ENCODE data around the gene GALNT10. TPM values are rescaled to one million over a fixed set of nuclear protein-coding genes. Genes with fewer than 3 reads are reported as not detected.

Gene GALNT10
- total RNA-seq, 1 donor = 46.5 TPM

DNA sequence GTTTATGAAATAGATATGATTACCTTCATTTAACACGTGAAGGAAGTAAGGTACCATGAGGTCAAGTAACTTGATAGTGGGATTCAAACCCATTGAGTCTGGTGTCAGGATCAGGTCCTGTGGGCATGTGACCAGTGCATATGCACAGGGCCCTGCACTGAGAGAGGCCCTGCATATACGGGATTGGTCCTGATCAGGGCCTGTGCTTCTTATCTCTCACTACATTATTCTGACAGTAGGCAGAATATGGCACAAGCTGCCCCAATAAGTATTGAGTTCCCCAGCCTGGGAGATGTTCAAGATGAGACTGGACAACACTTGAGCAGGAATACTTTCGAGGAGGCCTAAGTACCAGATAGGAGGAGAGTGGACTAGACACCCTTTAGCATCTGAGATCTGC lies 44.0 kb downstream of the GALNT10 start:
- no peak for DNase-seq (ENCODE audit: low read depth)
- no peak overlapping the region for H3K4me3 ChIP-seq (ENCODE audit: low read depth, low read length)
- TF ChIP-seq, protein P1, sequence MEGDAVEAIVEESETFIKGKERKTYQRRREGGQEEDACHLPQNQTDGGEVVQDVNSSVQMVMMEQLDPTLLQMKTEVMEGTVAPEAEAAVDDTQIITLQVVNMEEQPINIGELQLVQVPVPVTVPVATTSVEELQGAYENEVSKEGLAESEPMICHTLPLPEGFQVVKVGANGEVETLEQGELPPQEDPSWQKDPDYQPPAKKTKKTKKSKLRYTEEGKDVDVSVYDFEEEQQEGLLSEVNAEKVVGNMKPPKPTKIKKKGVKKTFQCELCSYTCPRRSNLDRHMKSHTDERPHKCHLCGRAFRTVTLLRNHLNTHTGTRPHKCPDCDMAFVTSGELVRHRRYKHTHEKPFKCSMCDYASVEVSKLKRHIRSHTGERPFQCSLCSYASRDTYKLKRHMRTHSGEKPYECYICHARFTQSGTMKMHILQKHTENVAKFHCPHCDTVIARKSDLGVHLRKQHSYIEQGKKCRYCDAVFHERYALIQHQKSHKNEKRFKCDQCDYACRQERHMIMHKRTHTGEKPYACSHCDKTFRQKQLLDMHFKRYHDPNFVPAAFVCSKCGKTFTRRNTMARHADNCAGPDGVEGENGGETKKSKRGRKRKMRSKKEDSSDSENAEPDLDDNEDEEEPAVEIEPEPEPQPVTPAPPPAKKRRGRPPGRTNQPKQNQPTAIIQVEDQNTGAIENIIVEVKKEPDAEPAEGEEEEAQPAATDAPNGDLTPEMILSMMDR (IDR thresholded peaks at IDR 0.05; ENCODE audit: insufficient read depth, low read length) = no peak

- TF ChIP-seq, protein P1 (IDR thresholded peaks at IDR 0.05; ENCODE audit: insufficient read depth, low read length) = no peak
- H3K4me3 ChIP-seq (ENCODE audit: low read depth, low read length) = no peak overlapping the region
- no peak for DNase-seq (ENCODE audit: low read depth)
Measured at GRCh38 chr5:154236011-154236410, 45.5 kb downstream of the GALNT10 start.

- no peak for DNase-seq (ENCODE audit: low read depth)
- no peak overlapping the region for H3K4me3 ChIP-seq (ENCODE audit: low read depth, low read length)
- TF ChIP-seq, protein P1 (IDR thresholded peaks at IDR 0.05; ENCODE audit: insufficient read depth, low read length) = no peak
Measured at GRCh38 chr5:154236536-154237375, 46.2 kb downstream of the GALNT10 start.

DNA sequence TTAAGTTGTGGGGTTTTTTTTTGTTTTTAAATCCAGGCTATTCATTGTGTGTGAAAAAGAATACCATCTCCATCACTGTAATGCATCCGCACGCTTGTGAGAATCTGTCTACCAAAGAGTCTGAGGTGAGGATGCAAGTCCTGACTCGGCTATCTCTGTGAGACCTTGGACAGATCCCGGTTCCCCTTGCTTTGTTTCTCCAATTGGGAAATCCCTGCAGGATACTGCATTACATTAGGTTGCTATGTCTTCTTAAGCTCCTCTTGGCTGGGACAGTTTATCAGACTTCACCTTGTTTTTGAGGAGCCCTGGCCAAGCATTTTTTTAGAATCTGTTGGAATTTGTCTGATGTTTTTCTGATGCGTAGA lies 46.8 kb downstream of the GALNT10 start:
- TF ChIP-seq, protein P1 (IDR thresholded peaks at IDR 0.05; ENCODE audit: insufficient read depth, low read length) = no peak
- DNase-seq (ENCODE audit: low read depth) = no peak
- H3K4me3 ChIP-seq (ENCODE audit: low read depth, low read length) = no peak overlapping the region

DNA sequence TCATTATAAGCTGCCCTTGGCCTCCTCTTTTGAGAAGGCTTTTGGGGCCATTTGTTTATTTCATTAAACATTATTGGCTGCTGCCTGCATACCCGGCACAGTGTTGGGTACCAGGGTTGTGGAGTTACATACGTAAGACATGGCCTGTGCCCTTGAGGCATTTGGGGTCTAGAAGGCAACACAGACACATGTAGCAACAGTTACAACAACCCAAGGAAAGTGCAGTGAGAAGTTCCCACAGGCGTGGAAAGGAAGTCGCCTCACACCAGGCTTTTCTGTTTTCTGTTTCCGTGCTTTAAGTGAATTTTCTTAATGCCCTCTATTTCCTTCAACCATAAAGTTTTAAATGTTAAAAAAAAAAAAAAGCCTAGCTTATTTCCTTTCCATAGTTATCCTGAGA lies 47.4 kb downstream of the GALNT10 start:
- TF ChIP-seq, protein P1 (IDR thresholded peaks at IDR 0.05; ENCODE audit: insufficient read depth, low read length) = no peak
- DNase-seq (ENCODE audit: low read depth) = no peak
- no peak overlapping the region for H3K4me3 ChIP-seq (ENCODE audit: low read depth, low read length)

- DNase-seq (ENCODE audit: low read depth) = no peak
- H3K4me3 ChIP-seq (ENCODE audit: low read depth, low read length) = no peak overlapping the region
- TF ChIP-seq, protein P1 (IDR thresholded peaks at IDR 0.05; ENCODE audit: insufficient read depth, low read length) = no peak
Measured at GRCh38 chr5:154238776-154239481, 48.4 kb downstream of the GALNT10 start.

All from fibroblast of the aortic adventitia (primary cell).